ENCODE measurements around the gene PLCH2. TPM values are rescaled to one million over a fixed set of nuclear protein-coding genes. Genes with fewer than 3 reads are reported as not detected.
A peak's percentile ranks its signal among the peaks of the same experiment; 100 is the strongest.

The PLCH2 gene
- total RNA-seq, 1 donor from 2014 or later = 0.46 TPM

DNA sequence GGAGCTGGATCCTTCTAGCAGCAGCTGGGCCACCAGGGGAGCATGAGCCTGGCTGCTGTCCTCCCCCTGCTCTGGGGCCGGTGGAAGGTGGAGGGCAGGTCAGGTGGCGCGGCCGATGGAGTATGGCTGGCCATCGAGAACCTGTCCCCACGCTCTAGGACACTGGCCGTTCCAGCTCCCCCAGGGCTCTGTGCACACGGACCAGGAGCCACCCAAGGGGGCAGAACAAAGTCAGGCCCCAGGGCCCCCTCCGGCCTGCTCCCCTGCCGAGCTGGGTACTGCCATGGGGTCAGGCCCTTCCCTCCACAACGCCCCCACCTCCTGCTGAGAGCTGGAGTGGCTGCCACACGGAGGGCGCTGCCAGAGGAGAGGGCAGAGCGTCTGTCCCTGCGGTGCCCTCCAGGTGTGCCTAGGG lies 4.5 kb upstream of the PLCH2 start:
- intact Hi-C loops (cut with DNase I) = no loop called here
- ATAC-seq = no peak
- no peak for DNase-seq (ENCODE audit: missing footprints)

DNA sequence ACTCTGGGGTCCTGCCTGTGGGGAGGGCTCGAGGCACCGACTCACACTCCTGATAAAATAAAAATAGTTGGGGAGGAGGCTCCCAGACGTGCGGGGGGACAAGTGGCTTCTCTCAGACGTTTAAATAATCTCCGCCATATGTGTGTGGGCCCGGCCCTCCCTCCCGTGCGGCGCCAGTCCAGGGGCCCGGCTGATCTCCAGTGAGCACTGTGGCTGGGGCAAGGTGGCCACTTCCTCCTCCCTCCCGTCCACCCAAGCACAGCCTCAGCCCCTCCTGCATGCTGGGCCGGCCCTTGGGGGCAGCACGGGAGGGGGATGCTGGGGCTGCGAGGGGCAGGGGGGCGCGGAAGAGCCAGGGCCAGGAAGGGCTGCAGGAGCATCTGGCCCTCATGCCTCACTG lies 4.0 kb upstream of the PLCH2 start:
- intact Hi-C loops (cut with DNase I) = no loop called here

DNA sequence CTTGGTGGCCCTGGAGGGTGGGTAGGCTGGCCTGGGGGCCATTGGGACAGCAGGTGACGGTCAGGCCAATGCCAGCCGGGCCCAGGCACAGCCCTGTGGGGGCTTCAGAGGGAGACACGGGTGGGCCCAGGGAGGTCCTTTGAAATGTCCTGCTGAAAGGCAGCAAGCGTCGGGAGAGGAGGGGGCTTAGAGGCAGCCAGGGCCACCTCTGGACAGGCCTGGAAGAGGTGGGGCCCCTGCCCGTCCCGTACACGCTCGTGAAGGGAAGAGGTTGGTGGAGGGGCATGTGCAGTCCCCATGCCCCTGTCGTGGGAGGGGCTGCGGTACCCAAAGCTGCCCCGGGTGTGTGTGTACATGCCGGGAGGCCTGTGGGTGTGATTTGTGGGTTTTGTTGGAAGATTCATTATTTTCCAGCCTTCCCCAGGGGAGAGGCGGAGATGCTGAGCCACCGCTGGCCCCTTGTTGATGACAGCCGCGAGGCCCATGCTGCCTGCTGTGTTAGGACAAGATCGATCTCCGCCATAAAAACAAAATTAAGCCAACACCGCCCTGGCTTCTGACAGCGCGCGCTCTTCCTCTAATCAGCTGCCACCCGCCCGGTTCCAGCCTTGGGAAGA lies 3.4 kb upstream of the PLCH2 start:
- ATAC-seq (no peak), DNase-seq (ENCODE audit: missing footprints) (no peak)
- intact Hi-C loops (cut with DNase I) = no loop called here

More for the DNA sequence above, 4.0 kb upstream of the PLCH2 start:
- DNase-seq (ENCODE audit: missing footprints) = no peak
- ATAC-seq = no peak

DNA sequence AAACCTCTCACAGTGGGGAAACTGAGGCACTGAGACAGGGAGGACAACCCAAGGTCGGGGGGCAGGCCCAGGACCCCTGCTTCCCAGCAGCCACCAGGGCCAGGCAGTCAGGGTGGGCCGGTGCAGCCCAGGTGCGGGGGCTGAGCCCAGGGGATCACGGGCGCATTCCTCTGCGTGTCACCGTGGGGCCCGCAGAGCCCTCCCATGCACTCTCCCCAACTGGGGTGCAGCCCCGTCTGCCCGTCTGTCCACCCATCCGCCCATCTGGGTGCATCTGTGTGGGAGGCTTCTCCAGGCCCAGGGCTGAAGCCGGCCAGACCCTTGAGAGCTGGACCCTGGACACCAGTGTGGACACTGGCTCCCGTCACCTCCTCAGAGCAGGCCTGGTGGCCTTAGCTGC lies 2.9 kb upstream of the PLCH2 start:
- intact Hi-C loops (cut with DNase I) = no loop called here
- ATAC-seq = no peak
- DNase-seq (ENCODE audit: missing footprints) = no peak

GRCh38 chr1:2474104-2474844 lies 1.8 kb upstream of the PLCH2 start:
- intact Hi-C loops (cut with DNase I) = no loop called here
- DNase-seq (ENCODE audit: missing footprints) (no peak), ATAC-seq (no peak)

DNA sequence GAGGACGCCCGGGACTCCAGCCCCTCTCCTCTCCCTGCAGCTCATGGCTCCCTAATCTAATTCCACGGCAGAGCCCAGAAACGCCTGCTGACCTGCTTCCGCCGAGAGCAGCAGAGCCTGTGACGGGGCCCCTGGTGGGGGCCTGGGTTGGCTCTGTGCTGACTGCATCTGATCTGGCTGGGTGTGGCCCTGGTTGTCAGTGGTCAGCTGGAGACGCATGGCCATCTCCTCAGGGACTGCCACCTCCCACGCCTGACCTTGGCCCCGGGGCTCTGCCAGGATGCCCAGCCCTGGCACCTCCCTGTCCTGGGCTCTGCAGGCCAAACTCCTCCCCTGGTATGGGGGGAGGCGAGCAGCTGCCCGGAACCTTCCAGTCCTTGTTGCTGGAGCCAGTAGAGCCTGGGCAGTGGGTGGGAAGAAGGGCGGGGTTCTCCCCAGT lies 1.1 kb upstream of the PLCH2 start:
- DNase-seq (ENCODE audit: missing footprints) = no peak
- intact Hi-C loops (cut with DNase I) = no loop called here
- peak; percentile 38 for ATAC-seq

GRCh38 chr1:2475571-2475970 lies 518 bp upstream of the PLCH2 start:
- intact Hi-C loops (cut with DNase I) = no loop called here
- no peak for ATAC-seq
- no peak for DNase-seq (ENCODE audit: missing footprints)

- no peak for DNase-seq (ENCODE audit: missing footprints)
- no peak for ATAC-seq
- intact Hi-C loops (cut with DNase I) = no loop called here
Observed at GRCh38 chr1:2477309-2477708, 1.2 kb downstream of the PLCH2 start.

DNA sequence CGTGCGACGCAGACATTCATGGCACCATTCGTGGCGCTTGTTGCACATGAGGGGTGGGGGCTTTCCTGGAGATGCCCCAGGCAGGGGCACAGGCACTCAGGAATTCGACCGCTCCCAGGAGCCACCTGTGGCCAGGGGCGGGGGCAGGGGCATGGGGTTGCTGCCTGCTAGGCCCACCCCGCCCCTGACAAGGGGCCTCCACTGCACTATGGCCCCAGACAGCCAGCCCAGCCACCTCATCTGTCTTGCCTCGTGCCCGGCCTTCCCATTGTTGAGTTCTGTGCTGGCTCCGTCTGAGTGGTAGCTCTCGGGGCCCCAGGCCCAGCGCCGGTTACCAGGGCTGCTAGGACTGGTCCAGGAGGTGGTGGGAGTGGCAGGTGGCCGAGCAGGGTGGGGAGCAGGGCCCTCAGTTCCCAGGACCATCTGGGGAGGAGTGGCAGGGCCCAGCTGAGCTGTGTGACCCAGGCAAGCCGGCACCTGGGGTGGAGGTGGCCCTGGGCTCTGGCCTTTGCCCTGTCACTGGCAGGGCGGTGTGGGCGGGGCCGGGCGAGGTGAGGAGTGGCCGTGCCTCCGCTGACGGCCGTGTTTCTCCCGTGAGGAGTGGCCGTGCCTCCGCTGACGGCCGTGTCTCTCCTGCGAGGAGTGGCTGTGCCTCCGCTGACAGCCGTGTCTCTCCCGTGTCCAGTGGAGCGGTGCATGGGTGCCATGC lies 1.9 kb downstream of the PLCH2 start:
- no peak for ATAC-seq
- intact Hi-C loops (cut with DNase I) = no loop called here

GRCh38 chr1:2479186-2479585 lies 3.1 kb downstream of the PLCH2 start:
- no peak for DNase-seq (ENCODE audit: missing footprints)
- intact Hi-C loops (cut with DNase I) = no loop called here
- ATAC-seq = no peak

More for the DNA sequence above, 1.9 kb downstream of the PLCH2 start:
- no peak for DNase-seq (ENCODE audit: missing footprints)

- no peak for ATAC-seq
- intact Hi-C loops (cut with DNase I) = no loop called here
- DNase-seq (ENCODE audit: missing footprints) = no peak
Observed at GRCh38 chr1:2479618-2480017, 3.5 kb downstream of the PLCH2 start.

- intact Hi-C loops (cut with DNase I) = no loop called here
- no peak for ATAC-seq
- no peak for DNase-seq (ENCODE audit: missing footprints)
Observed at GRCh38 chr1:2480236-2480985, 4.3 kb downstream of the PLCH2 start.

DNA sequence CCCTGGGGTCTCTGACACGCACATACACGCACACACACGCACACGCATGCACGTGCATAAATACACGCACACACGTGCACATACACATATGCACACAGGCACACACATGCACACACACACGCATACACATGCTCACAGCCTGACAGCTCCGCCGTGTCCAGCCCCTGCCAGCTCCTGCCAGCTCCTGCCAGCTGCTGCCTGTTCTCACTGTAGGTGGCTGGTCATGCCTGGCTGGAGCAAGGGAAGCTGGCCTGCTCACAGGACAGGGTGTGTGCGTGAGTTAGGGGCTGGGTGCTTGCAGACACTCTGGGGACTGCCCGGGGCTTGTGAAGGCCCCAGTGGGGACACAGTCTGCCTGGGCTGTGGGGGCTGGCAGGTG lies 4.9 kb downstream of the PLCH2 start:
- ATAC-seq (no peak), DNase-seq (ENCODE audit: missing footprints) (no peak)
- intact Hi-C loops (cut with DNase I) = no loop called here

- no peak for ATAC-seq
- intact Hi-C loops (cut with DNase I) = no loop called here
Observed at GRCh38 chr1:2481885-2482284, 5.8 kb downstream of the PLCH2 start.

GRCh38 chr1:2482588-2482987 lies 6.5 kb downstream of the PLCH2 start:
- intact Hi-C loops (cut with DNase I) = no loop called here
- no peak for ATAC-seq
- no peak for DNase-seq (ENCODE audit: missing footprints)

More at GRCh38 chr1:2481885-2482284, 5.8 kb downstream of the PLCH2 start:
- no peak for DNase-seq (ENCODE audit: missing footprints)

DNA sequence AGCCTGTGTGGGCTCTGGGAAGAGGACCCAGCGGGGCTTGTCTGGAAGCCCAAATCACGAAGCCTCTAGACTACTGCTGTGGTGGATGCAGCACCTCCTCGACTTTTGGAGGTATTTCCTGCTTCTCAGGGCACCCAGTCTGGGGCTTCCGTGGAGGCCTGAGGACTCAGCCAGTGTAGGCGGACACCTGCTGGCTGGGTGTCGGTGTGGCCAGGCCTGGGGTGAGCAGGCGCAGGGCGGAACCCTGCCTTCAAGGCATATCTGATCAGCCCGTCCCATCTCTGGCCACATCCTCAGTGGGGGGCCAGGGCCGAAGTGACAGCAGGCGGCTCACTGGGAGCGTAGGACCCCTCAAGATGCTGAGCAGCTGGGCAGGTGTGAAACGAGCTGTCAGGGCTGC lies 6.9 kb downstream of the PLCH2 start:
- DNase-seq (ENCODE audit: missing footprints) (no peak), ATAC-seq (no peak)
- intact Hi-C loops (cut with DNase I) = no loop called here

GRCh38 chr1:2483970-2484369 lies 7.9 kb downstream of the PLCH2 start:
- no peak for ATAC-seq
- DNase-seq (ENCODE audit: missing footprints) = no peak
- intact Hi-C loops (cut with DNase I) = no loop called here

- ATAC-seq (no peak), DNase-seq (ENCODE audit: missing footprints) (no peak)
- intact Hi-C loops (cut with DNase I) = no loop called here
Observed at GRCh38 chr1:2486041-2486440, 10.0 kb downstream of the PLCH2 start.

DNA sequence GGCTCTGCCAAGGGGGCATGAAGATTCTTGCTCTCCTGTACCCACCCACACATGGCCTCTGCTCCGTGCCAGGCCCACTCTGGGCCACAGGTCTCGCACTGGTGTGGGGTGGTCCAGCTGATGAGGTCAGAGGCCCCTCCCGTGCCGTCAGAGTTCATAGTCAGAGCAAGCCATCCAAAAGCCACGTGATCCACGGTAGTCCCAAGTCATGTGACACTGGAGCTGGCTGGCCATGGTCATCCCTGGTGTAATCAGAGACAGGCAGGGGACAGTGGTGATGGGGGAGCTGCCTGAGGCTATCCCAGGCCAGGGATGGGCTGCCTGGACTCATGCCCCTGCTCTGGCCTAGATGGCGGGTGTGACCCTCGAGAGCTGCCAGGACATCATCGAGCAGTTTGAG lies 10.5 kb downstream of the PLCH2 start:
- no peak for DNase-seq (ENCODE audit: missing footprints)
- no peak for ATAC-seq
- intact Hi-C loops (cut with DNase I) = no loop called here
